Measurements from ENCODE around the gene IGSF6.

DNA sequence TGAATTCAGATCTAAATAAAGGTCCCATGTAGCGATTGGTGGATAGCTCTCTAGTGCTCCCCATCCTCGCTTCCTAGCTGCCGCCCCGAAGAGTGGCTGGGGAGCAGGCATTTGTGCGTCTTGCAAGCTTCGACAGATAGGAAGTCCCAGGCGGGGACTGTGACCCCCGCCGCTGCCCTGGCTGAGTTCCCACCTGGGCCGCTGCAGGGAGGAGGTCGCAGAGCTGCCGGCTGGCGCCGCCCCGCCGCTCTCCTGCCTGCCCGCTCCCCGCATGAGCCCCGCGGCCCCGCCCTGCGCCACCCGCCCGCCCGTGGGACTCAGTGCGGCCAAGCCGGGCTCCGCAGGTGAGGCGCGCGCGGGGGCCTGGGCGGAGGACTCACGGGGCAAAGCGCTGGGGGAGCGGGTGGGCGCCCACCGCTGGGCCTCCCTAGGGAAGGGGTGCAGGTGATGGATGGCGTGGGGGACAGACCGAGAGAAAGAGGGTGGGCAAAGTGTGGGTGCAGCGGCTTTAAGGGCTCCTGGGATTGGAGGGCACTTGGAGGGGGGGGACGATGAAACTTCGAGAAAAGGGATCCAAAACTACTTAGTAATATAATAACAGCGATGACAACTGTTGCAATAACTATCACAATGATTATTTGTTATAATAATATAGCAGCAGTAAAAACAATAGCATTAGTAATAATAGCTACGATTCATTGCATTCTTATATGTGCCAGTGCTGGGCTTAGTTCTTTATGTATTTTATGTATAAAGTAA, 11.7 kb upstream of the IGSF6 start, which contains the start of gene OTOA:
- TF ChIP-seq, protein P1, sequence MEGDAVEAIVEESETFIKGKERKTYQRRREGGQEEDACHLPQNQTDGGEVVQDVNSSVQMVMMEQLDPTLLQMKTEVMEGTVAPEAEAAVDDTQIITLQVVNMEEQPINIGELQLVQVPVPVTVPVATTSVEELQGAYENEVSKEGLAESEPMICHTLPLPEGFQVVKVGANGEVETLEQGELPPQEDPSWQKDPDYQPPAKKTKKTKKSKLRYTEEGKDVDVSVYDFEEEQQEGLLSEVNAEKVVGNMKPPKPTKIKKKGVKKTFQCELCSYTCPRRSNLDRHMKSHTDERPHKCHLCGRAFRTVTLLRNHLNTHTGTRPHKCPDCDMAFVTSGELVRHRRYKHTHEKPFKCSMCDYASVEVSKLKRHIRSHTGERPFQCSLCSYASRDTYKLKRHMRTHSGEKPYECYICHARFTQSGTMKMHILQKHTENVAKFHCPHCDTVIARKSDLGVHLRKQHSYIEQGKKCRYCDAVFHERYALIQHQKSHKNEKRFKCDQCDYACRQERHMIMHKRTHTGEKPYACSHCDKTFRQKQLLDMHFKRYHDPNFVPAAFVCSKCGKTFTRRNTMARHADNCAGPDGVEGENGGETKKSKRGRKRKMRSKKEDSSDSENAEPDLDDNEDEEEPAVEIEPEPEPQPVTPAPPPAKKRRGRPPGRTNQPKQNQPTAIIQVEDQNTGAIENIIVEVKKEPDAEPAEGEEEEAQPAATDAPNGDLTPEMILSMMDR (IDR thresholded peaks at IDR 0.05; ENCODE audit: control extremely low read depth in 1 of 3, insufficient read depth in 1 of 3, low read depth in 1 of 3, low read length in 3 of 3): no peak
- TF ChIP-seq JUND (IDR thresholded peaks at IDR 0.05; ENCODE audit: low read length): no peak
- no peak for TF ChIP-seq TCF12 (IDR thresholded peaks at IDR 0.05; ENCODE audit: low read depth, low read length)
- no peak for TF ChIP-seq EZH2 (IDR thresholded peaks at IDR 0.05; ENCODE audit: low read depth, low read length, severe bottlenecking)
- TF ChIP-seq SIN3A (conservative IDR thresholded peaks at IDR 0.05 in 1 of 2, IDR thresholded peaks at IDR 0.05 in 1 of 2; ENCODE audit: low read depth in 1 of 2, low read length in 2 of 2): no peak
- TF ChIP-seq JUN (IDR thresholded peaks at IDR 0.05; ENCODE audit: low read depth, low read length): no peak
- TF ChIP-seq POLR2AphosphoS5 (IDR thresholded peaks at IDR 0.05; ENCODE audit: low read depth, low read length): no peak
